ENCODE results near the gene ATXN7L3B.

GRCh38 chr12:74537126-74537706 lies 419 bp upstream of the ATXN7L3B start:
- TF ChIP-seq POLR2A (IDR thresholded peaks at IDR 0.05), result no peak
- peak; percentile 65 to 77 for TF ChIP-seq CTCF (IDR thresholded peaks at IDR 0.05)
- no peak for TF ChIP-seq EP300 (IDR thresholded peaks at IDR 0.05)
- no peak for TF ChIP-seq POLR2AphosphoS5 (IDR thresholded peaks at IDR 0.05)
